Endodermal cell (in vitro differentiated cells): ENCODE results near the gene SMTN. TPM values are rescaled to one million over a fixed set of nuclear protein-coding genes. Genes with fewer than 3 reads are reported as not detected.

Source experiments
- DNase-seq: peaks from one replicate; pipeline ENCODE4 v3.0.0-alpha.2; 2017
- H3K27ac ChIP-seq: 2 replicates; pipeline ENCODE4 v1.5.1; 2013; ENCODE audit warnings: mild to moderate bottlenecking, low read depth, low read length, moderate library complexity
- H3K27me3 ChIP-seq: 2 replicates; pipeline ENCODE4 v1.6.1; 2013; ENCODE audit warnings: mild to moderate bottlenecking, low read length, moderate library complexity; ENCODE audit not compliant: insufficient read depth, control insufficient read depth, poor library complexity, severe bottlenecking
- H3K36me3 ChIP-seq: 2 replicates; pipeline ENCODE4 v1.7.0; 2013; ENCODE audit warnings: mild to moderate bottlenecking, low read length, moderate library complexity; ENCODE audit not compliant: control insufficient read depth, insufficient read depth
- H3K4me1 ChIP-seq: one replicate; pipeline ENCODE4 v1.7.0; 2013; ENCODE audit warnings: low read length; ENCODE audit not compliant: control insufficient read depth, insufficient read depth
- H3K4me3 ChIP-seq: 2 replicates; pipeline ENCODE4 v1.5.1; 2013; ENCODE audit warnings: mild to moderate bottlenecking, low read length, moderate library complexity
- H3K9ac ChIP-seq: 2 replicates; pipeline ENCODE4 v1.6.1; 2013; ENCODE audit warnings: mild to moderate bottlenecking, low read length, moderate library complexity; ENCODE audit not compliant: poor library complexity, severe bottlenecking; ENCODE audit errors: extremely low read depth
- H3K9me3 ChIP-seq: 2 replicates; pipeline ENCODE4 v1.6.1; 2013; ENCODE audit warnings: mild to moderate bottlenecking, low read length, moderate library complexity; ENCODE audit not compliant: control insufficient read depth
- H3K27ac Mint-ChIP-seq: 2 replicates; pipeline ENCODE4 v1.8.0; 2020; ENCODE audit warnings: mixed read lengths
- H3K27me3 Mint-ChIP-seq: 2 replicates; pipeline ENCODE4 v1.8.0; 2021; ENCODE audit warnings: mild to moderate bottlenecking, mixed read lengths; ENCODE audit not compliant: insufficient read depth
- H3K36me3 Mint-ChIP-seq: 2 replicates; pipeline ENCODE4 v1.8.0; 2020; ENCODE audit warnings: low read depth, mixed read lengths
- H3K4me1 Mint-ChIP-seq: 2 replicates; pipeline ENCODE4 v1.8.0; 2020; ENCODE audit warnings: mixed read lengths
- H3K4me3 Mint-ChIP-seq: 2 replicates; pipeline ENCODE4 v1.8.0; 2020; ENCODE audit warnings: mild to moderate bottlenecking, moderate library complexity, mixed read lengths
- H3K9me3 Mint-ChIP-seq: 2 replicates; pipeline ENCODE4 v1.8.0; 2020; ENCODE audit warnings: mild to moderate bottlenecking, mixed read lengths
- WGBS, 2 experiments: methylation state at CpG; one replicate each; pipeline versions ENCODE4 v1.1.5 to v1.1.7; 2013; ENCODE audit warnings: missing lambda C conversion rate in 2 of 2, mixed read lengths in 1 of 2; ENCODE audit not compliant: insufficient coverage in 1 of 2, insufficient read length in 1 of 2; 5-methylcytosine and 5-hydroxymethylcytosine counted together
- total RNA-seq, 2 donors: library from RNA; stranded (reverse); fragmentation: NEBNext Ultra II Directional in 1 of 2; extraction: Animal tissue kit (Norgen Biotek cat#: 25700) in 1 of 2; gene quantifications; 2 replicates in 1 of 2; 3 replicates in 1 of 2; pipeline ENCODE4 v1.2.1, GENCODE V29; 2021
- TF ChIP-seq, protein P1 (sequence below): fragments of 200-600 bp; sonication (generic); conservative IDR thresholded peaks from 2 replicates; pipeline ENCODE4 v1.5.0; 2021; ENCODE audit warnings: antibody characterized with exemption, mild to moderate bottlenecking

Gene SMTN
- total RNA-seq, 2 donors from 2014 or later = 23.6 to 35.8 TPM

DNA sequence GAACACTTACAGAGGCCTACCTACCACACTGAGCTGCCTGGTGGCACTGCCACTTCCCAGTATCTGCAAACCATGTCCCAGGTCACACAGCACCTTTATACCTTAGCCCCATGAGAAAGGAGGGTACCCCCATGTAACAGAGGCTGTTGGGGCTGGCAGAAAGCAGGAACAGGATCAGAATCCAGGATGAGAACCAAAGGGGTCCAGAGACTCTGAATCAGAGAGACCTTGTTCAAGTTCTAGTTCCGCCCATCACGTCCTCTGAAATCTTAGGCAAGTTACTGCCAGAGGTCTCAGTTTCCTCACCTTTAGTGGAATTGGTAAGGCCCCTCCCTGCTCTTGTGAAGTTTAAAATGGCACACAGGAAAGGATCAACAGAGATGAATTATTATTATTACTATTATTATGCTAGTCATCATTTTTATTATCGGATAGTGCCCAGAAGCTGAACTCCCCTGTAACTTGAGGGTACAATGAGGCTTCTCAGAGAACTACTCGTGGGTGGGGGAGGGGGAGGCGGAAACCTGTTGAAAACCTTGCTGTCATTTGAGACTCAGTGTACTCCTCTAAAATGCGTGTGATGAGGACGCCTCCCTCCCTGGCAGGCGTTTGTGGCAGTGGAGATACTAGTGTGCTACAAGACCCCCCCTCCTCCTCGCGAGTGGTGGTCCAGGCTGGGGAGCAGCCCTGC is 17.0 kb downstream of the SMTN start:
- H3K4me3 ChIP-seq = no peak overlapping the region
- H3K27me3 ChIP-seq = no peaks in the 10 kb centered on the region
- Mint-ChIP-seq H3K9me3 (no peaks in the 10 kb centered on the region), H3K27me3 (no peaks in the 10 kb centered on the region), H3K4me3 (no peak overlapping the region), H3K4me1 (no peaks in the 10 kb centered on the region), H3K27ac (no peak overlapping the region), H3K36me3 (peaks cover 14% of the 10 kb centered on the region)
- no peaks in the 10 kb centered on the region for H3K4me1 ChIP-seq
- no peak for DNase-seq
- no peaks in the 10 kb centered on the region for H3K9me3 ChIP-seq
- WGBS, 2 experiments = 89 to 92% methylated on average over 7 to 10 of the region's 10 CpGs
- H3K27ac ChIP-seq = no peak overlapping the region
- TF ChIP-seq, protein P1, sequence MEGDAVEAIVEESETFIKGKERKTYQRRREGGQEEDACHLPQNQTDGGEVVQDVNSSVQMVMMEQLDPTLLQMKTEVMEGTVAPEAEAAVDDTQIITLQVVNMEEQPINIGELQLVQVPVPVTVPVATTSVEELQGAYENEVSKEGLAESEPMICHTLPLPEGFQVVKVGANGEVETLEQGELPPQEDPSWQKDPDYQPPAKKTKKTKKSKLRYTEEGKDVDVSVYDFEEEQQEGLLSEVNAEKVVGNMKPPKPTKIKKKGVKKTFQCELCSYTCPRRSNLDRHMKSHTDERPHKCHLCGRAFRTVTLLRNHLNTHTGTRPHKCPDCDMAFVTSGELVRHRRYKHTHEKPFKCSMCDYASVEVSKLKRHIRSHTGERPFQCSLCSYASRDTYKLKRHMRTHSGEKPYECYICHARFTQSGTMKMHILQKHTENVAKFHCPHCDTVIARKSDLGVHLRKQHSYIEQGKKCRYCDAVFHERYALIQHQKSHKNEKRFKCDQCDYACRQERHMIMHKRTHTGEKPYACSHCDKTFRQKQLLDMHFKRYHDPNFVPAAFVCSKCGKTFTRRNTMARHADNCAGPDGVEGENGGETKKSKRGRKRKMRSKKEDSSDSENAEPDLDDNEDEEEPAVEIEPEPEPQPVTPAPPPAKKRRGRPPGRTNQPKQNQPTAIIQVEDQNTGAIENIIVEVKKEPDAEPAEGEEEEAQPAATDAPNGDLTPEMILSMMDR = no peak
- H3K9ac ChIP-seq = no peak overlapping the region
- peaks cover 15% of the 10 kb centered on the region for H3K36me3 ChIP-seq

DNA sequence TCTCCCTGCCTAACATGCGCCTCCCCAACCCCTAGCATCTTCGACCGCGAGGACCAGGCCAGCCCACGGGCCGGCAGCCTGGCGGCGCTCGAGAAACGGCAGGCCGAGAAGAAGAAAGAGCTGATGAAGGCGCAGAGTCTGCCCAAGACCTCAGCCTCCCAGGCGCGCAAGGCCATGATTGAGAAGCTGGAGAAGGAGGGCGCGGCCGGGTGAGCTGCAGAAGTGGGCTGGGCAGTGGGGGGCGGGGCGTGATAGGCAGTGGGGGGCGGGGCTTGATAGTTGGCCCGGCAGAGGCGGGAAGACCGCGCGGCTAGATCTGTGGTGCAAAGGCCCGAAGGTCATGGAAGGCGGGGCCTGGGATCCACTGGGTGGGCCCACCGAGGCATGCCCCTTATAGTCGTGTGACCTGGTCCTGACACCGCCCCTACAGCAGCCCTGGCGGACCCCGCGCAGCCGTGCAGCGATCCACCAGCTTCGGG is 17.6 kb downstream of the SMTN start:
- H3K4me3 ChIP-seq = no peak overlapping the region
- TF ChIP-seq, protein P1 = no peak
- H3K9ac ChIP-seq = no peak overlapping the region
- peak; percentile 95 for DNase-seq
- 78 to 90% methylated on average over 16 to 36 of the region's 36 CpGs for WGBS, 2 experiments
- no peaks in the 10 kb centered on the region for H3K9me3 ChIP-seq
- H3K27me3 Mint-ChIP-seq = peaks cover 2% of the 10 kb centered on the region
- no peaks in the 10 kb centered on the region for H3K9me3 Mint-ChIP-seq
- H3K4me1 ChIP-seq = no peaks in the 10 kb centered on the region
- no peaks in the 10 kb centered on the region for H3K4me1 Mint-ChIP-seq
- H3K27ac Mint-ChIP-seq = no peak overlapping the region
- peaks cover 15% of the 10 kb centered on the region for H3K36me3 ChIP-seq
- peaks cover 14% of the 10 kb centered on the region for H3K36me3 Mint-ChIP-seq
- no peak overlapping the region for H3K4me3 Mint-ChIP-seq
- no peak overlapping the region for H3K27ac ChIP-seq
- H3K27me3 ChIP-seq = no peaks in the 10 kb centered on the region

DNA sequence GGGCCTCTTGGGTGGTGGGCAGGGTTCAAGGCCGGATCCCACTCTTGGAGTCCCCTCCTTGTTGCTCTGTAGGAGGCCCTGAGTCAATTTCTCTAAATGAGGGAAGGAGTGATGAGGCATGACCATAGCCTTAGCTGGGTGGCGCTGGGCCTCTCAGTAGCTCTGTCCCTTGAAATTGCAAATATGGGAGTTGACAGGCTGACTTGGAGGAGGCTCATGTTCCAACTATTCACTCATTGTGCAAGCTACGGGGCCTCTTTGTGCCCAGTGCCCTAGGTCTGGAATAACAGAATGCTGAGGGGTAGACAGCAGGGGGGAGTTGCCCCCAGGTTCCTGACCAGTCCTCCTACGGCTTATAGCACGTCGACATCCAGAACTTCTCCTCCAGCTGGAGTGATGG is 18.3 kb downstream of the SMTN start:
- H3K9me3 ChIP-seq = no peaks in the 10 kb centered on the region
- H3K9ac ChIP-seq = no peak overlapping the region
- H3K27me3 Mint-ChIP-seq = peaks cover 9% of the 10 kb centered on the region
- H3K4me3 Mint-ChIP-seq = no peak overlapping the region
- H3K27me3 ChIP-seq = no peaks in the 10 kb centered on the region
- TF ChIP-seq, protein P1 = no peak
- no peaks in the 10 kb centered on the region for H3K9me3 Mint-ChIP-seq
- H3K4me1 Mint-ChIP-seq = no peaks in the 10 kb centered on the region
- H3K27ac Mint-ChIP-seq = no peak overlapping the region
- H3K4me1 ChIP-seq = no peaks in the 10 kb centered on the region
- 93 to 96% methylated on average over 6 of the region's 6 CpGs for WGBS, 2 experiments
- H3K27ac ChIP-seq = no peak overlapping the region
- no peak overlapping the region for H3K4me3 ChIP-seq
- H3K36me3 ChIP-seq = peaks cover 15% of the 10 kb centered on the region
- no peak for DNase-seq
- peaks cover 14% of the 10 kb centered on the region for H3K36me3 Mint-ChIP-seq
